MM.1S (cell line): ENCODE results near the gene CLEC7A.

Source experiments
- DNase-seq: peaks from one replicate; pipeline ENCODE4 v3.0.0-alpha.2; 2015
- H2AFZ ChIP-seq: fragments of 300-600 bp; sonication (generic); 2 replicates; pipeline ENCODE4 v1.6.0; 2016; ENCODE audit warnings: antibody characterized with exemption, low read length
- H3F3A ChIP-seq: fragments of 300-600 bp; sonication (generic); 2 replicates; pipeline ENCODE4 v1.6.1; 2016; ENCODE audit warnings: mild to moderate bottlenecking, antibody characterized with exemption, low read length, moderate library complexity, mixed read lengths; ENCODE audit not compliant: insufficient read depth
- H3K27ac ChIP-seq: fragments of 300-600 bp; sonication (generic); 2 replicates; pipeline ENCODE4 v1.5.1; 2016; ENCODE audit warnings: mild to moderate bottlenecking, low read length
- H3K27me3 ChIP-seq: fragments of 300-600 bp; sonication (generic); replicated peaks from 2 replicates; pipeline ENCODE4 v1.6.0; 2016; ENCODE audit warnings: low read length; ENCODE audit not compliant: insufficient read depth
- H3K36me3 ChIP-seq: fragments of 300-600 bp; sonication (generic); replicated peaks from 2 replicates; pipeline ENCODE4 v1.6.1; 2016; ENCODE audit warnings: mild to moderate bottlenecking, low read length, mixed read lengths; ENCODE audit not compliant: insufficient read depth
- H3K4me1 ChIP-seq: fragments of 300-600 bp; sonication (generic); 2 replicates; pipeline ENCODE4 v1.6.1; 2016; ENCODE audit warnings: low read length, mixed read lengths
- H3K4me2 ChIP-seq: fragments of 300-600 bp; sonication (generic); 2 replicates; pipeline ENCODE4 v1.6.0; 2016; ENCODE audit warnings: low read depth, low read length
- H3K4me3 ChIP-seq: fragments of 300-600 bp; sonication (generic); 2 replicates; pipeline ENCODE4 v1.5.1; 2016; ENCODE audit warnings: low read length, mixed read lengths
- H3K79me2 ChIP-seq: fragments of 300-600 bp; sonication (generic); 2 replicates; pipeline ENCODE4 v1.6.1; 2016; ENCODE audit warnings: mixed run types, low read length, mixed read lengths
- H3K9ac ChIP-seq: fragments of 300-600 bp; sonication (generic); 2 replicates; pipeline ENCODE4 v1.6.1; 2016; ENCODE audit warnings: low read length, mixed read lengths
- H3K9me2 ChIP-seq: fragments of 300-600 bp; sonication (generic); replicated peaks from 2 replicates; pipeline ENCODE4 v1.6.1; 2016; ENCODE audit warnings: mild to moderate bottlenecking, low read length, mixed read lengths; ENCODE audit not compliant: insufficient read depth
- H3K9me3 ChIP-seq: fragments of 300-600 bp; sonication (generic); replicated peaks from 2 replicates; pipeline ENCODE4 v1.6.1; 2016; ENCODE audit warnings: mild to moderate bottlenecking, low read length, mixed read lengths; ENCODE audit not compliant: insufficient read depth
- H4K20me1 ChIP-seq: fragments of 300-600 bp; sonication (generic); 2 replicates; pipeline ENCODE4 v1.6.1; 2016; ENCODE audit warnings: mild to moderate bottlenecking, low read length, moderate library complexity, mixed read lengths; ENCODE audit not compliant: insufficient read depth
- CTCF ChIP-seq: fragments of 300-600 bp; sonication (generic); IDR thresholded peaks from 2 replicates; pipeline ENCODE4 v1.5.1; 2016; ENCODE audit warnings: antibody characterized with exemption, low read length, mixed read lengths
- EZH2 ChIP-seq: fragments of 300-600 bp; sonication (generic); optimal IDR thresholded peaks from 2 replicates; pipeline ENCODE3; 2017; ENCODE audit warnings: low read depth, mild to moderate bottlenecking, antibody characterized with exemption, low read length, mixed read lengths
- EZH2phosphoT487 ChIP-seq: fragments of 300-600 bp; sonication (generic); IDR thresholded peaks from 2 replicates; pipeline ENCODE4 v1.6.1; 2018; ENCODE audit warnings: antibody characterized with exemption, low read length

The CLEC7A gene

GRCh38 chr12:10128687-10129086, 1.3 kb downstream of the CLEC7A start:
- Histone ChIP-seq H3K4me1 (peaks cover 28% of the 10 kb centered on the region), H3K9me2 (no peaks in the 10 kb centered on the region), H4K20me1 (no peaks in the 10 kb centered on the region), H3K27ac (no peak overlapping the region; the same call in 1 of the 2 replicates), H3K36me3 (no peaks in the 10 kb centered on the region; the same call in 1 of the 2 replicates), H3K27me3 (no peaks in the 10 kb centered on the region), H2AFZ (no peak overlapping the region), H3K79me2 (peaks cover 13% of the 10 kb centered on the region), H3K9me3 (no peaks in the 10 kb centered on the region), H3K9ac (no peak overlapping the region), H3K4me2 (peak overlapping the region; percentile 64), H3F3A (peaks cover 17% of the 10 kb centered on the region), H3K4me3 (peak overlapping the region; percentile 57)
- DNase-seq = no peak
- TF ChIP-seq EZH2phosphoT487 = no peak
- TF ChIP-seq CTCF = no peak
- no peak for TF ChIP-seq EZH2

GRCh38 chr12:10126413-10126812, 3.6 kb downstream of the CLEC7A start:
- DNase-seq = no peak
- H3K4me3 ChIP-seq = no peak overlapping the region
- no peak overlapping the region for H3K9ac ChIP-seq
- H4K20me1 ChIP-seq = no peaks in the 10 kb centered on the region
- no peaks in the 10 kb centered on the region for H3K9me3 ChIP-seq
- no peak overlapping the region for H3K27ac ChIP-seq
- no peak overlapping the region for H3K4me2 ChIP-seq
- H3K79me2 ChIP-seq = peaks cover 13% of the 10 kb centered on the region
- peaks cover 17% of the 10 kb centered on the region for H3F3A ChIP-seq
- no peak overlapping the region for H2AFZ ChIP-seq
- H3K4me1 ChIP-seq = peaks cover 22% of the 10 kb centered on the region
- no peaks in the 10 kb centered on the region for H3K27me3 ChIP-seq
- TF ChIP-seq EZH2 (no peak), CTCF (no peak), EZH2phosphoT487 (no peak)
- no peaks in the 10 kb centered on the region for H3K9me2 ChIP-seq
- H3K36me3 ChIP-seq = no peaks in the 10 kb centered on the region; the same call in 1 of the 2 replicates

- Histone ChIP-seq H3K27me3 (no peaks in the 10 kb centered on the region), H3K9me3 (no peaks in the 10 kb centered on the region), H4K20me1 (no peaks in the 10 kb centered on the region), H3K36me3 (peaks cover 3% of the 10 kb centered on the region; the same call in 1 of the 2 replicates), H2AFZ (no peak overlapping the region), H3K4me2 (no peak overlapping the region), H3K9me2 (no peaks in the 10 kb centered on the region), H3K4me1 (no peaks in the 10 kb centered on the region), H3K4me3 (no peak overlapping the region), H3K27ac (no peak overlapping the region), H3K9ac (no peak overlapping the region), H3K79me2 (no peaks in the 10 kb centered on the region), H3F3A (no peaks in the 10 kb centered on the region)
- TF ChIP-seq EZH2 = no peak
- TF ChIP-seq EZH2phosphoT487 = no peak
- TF ChIP-seq CTCF = no peak
- DNase-seq = no peak
Observed at GRCh38 chr12:10122689-10123088, 7.3 kb downstream of the CLEC7A start.
